ENCODE measurements around the gene BRI3BP.
"Not testable (repeated sequence)": the region's sequence is repeated elsewhere in the genome, so short reads cannot be mapped to it uniquely, and the experiment has no call there.

Gene BRI3BP

GRCh38 chr12:125065919-125066570 lies 72.6 kb downstream of the BRI3BP start:
- no peak for DNase-seq (ENCODE audit: low spot score)

GRCh38 chr12:125068391-125068790 lies 74.9 kb downstream of the BRI3BP start:
- DNase-seq (ENCODE audit: low spot score), result no peak

GRCh38 chr12:125069616-125070015 lies 76.2 kb downstream of the BRI3BP start:
- DNase-seq (ENCODE audit: low spot score), result no peak

- DNase-seq (ENCODE audit: low spot score), result no peak
These were observed 76.7 kb downstream of the BRI3BP start for GRCh38 chr12:125070112-125070511.

GRCh38 chr12:125070661-125071390 lies 77.4 kb downstream of the BRI3BP start:
- no peak for DNase-seq (ENCODE audit: low spot score)

- DNase-seq (ENCODE audit: low spot score), result no peak
These were observed 78.0 kb downstream of the BRI3BP start for GRCh38 chr12:125071456-125071855.

- no peak for DNase-seq (ENCODE audit: low spot score)
These were observed 79.1 kb downstream of the BRI3BP start for GRCh38 chr12:125072496-125072895.

GRCh38 chr12:125074294-125074693 lies 80.8 kb downstream of the BRI3BP start:
- DNase-seq (ENCODE audit: low spot score), result not testable (repeated sequence)

- DNase-seq (ENCODE audit: low spot score), result no peak
These were observed 82.7 kb downstream of the BRI3BP start for GRCh38 chr12:125076103-125076502.

- no peak for DNase-seq (ENCODE audit: low spot score)
These were observed 85.6 kb downstream of the BRI3BP start for GRCh38 chr12:125079084-125079483.

- DNase-seq (ENCODE audit: low spot score), result no peak
These were observed 86.5 kb downstream of the BRI3BP start for GRCh38 chr12:125079648-125080645.
